ENCODE results near the gene CLSTN1. TPM values are rescaled to one million over a fixed set of nuclear protein-coding genes. Genes with fewer than 3 reads are reported as not detected.

CLSTN1 gene
- total RNA-seq, 1 donor from 2014 or later = 71.0 TPM

- Histone ChIP-seq H3K4me1 (no peaks in the 10 kb centered on the region), H3K27me3 (no peaks in the 10 kb centered on the region), H3K9me3 (no peaks in the 10 kb centered on the region), H3K4me3 (no peak overlapping the region), H3K27ac (no peak overlapping the region), H3K36me3 (no peaks in the 10 kb centered on the region)
- no peak for DNase-seq
- intact Hi-C loops (cut with DNase I) = loop anchor here (5.0 kb wide), 1 partner anchor 83 kb away; no protein-coding TSS in a partner anchor
- ATAC-seq = peak; percentile 77
- peak; percentile 69 for TF ChIP-seq CTCF (IDR thresholded peaks at IDR 0.05)
Measured at GRCh38 chr1:9784508-9785133, 39.1 kb downstream of the CLSTN1 start.

GRCh38 chr1:9782897-9783296 lies 40.9 kb downstream of the CLSTN1 start:
- intact Hi-C loops (cut with DNase I) = no loop called here
- Histone ChIP-seq H3K27ac (no peak overlapping the region), H3K4me1 (no peaks in the 10 kb centered on the region), H3K27me3 (no peaks in the 10 kb centered on the region), H3K9me3 (no peaks in the 10 kb centered on the region), H3K4me3 (no peak overlapping the region), H3K36me3 (no peaks in the 10 kb centered on the region)
- DNase-seq (no peak), ATAC-seq (no peak)
- no peak for TF ChIP-seq CTCF (IDR thresholded peaks at IDR 0.05)

- H3K27me3 ChIP-seq = no peaks in the 10 kb centered on the region
- DNase-seq (no peak), ATAC-seq (no peak)
- no peak overlapping the region for H3K27ac ChIP-seq
- TF ChIP-seq CTCF (IDR thresholded peaks at IDR 0.05) = no peak
- H3K4me1 ChIP-seq = no peaks in the 10 kb centered on the region
- H3K4me3 ChIP-seq = no peak overlapping the region
- intact Hi-C loops (cut with DNase I) = no loop called here
- H3K36me3 ChIP-seq = no peaks in the 10 kb centered on the region
- H3K9me3 ChIP-seq = no peaks in the 10 kb centered on the region
Measured at GRCh38 chr1:9782116-9782751, 41.5 kb downstream of the CLSTN1 start.

- TF ChIP-seq CTCF (IDR thresholded peaks at IDR 0.05) = no peak
- H3K27ac ChIP-seq = no peak overlapping the region
- no peak for ATAC-seq
Measured at GRCh38 chr1:9780554-9781110, 43.1 kb downstream of the CLSTN1 start.

GRCh38 chr1:9778905-9779304 lies 44.9 kb downstream of the CLSTN1 start:
- Histone ChIP-seq H3K4me3 (no peak overlapping the region), H3K4me1 (no peaks in the 10 kb centered on the region), H3K9me3 (no peaks in the 10 kb centered on the region), H3K27ac (no peak overlapping the region), H3K36me3 (no peaks in the 10 kb centered on the region), H3K27me3 (no peaks in the 10 kb centered on the region)
- ATAC-seq = no peak
- intact Hi-C loops (cut with DNase I) = no loop called here
- no peak for DNase-seq
- no peak for TF ChIP-seq CTCF (IDR thresholded peaks at IDR 0.05)

More at GRCh38 chr1:9780554-9781110, 43.1 kb downstream of the CLSTN1 start:
- Histone ChIP-seq H3K27me3 (no peaks in the 10 kb centered on the region), H3K36me3 (no peaks in the 10 kb centered on the region), H3K4me3 (no peak overlapping the region), H3K9me3 (no peaks in the 10 kb centered on the region), H3K4me1 (no peaks in the 10 kb centered on the region)
- no peak for DNase-seq
- intact Hi-C loops (cut with DNase I) = no loop called here
